BJ (cell line): ENCODE data around the gene PFKP. TPM values are rescaled to one million over a fixed set of nuclear protein-coding genes. Genes with fewer than 3 reads are reported as not detected.

Source experiments
- CTCF ChIA-PET: fragments of 350-600 bp; formaldehyde crosslinking; extraction: SDS; loops from one replicate; lab custom pipeline; 2021; ENCODE audit warnings: antibody characterized with exemption, inconsistent platforms; lab: Yijun Ruan, JAX
- POLR2A ChIA-PET: fragments of 300-600 bp; sonication (Branson Sonifier 250); formaldehyde crosslinking; extraction: SDS; loops from one replicate; lab custom pipeline; 2021; ENCODE audit warnings: antibody characterized with exemption; lab: Charles Lee
- DNase-seq: peaks from one replicate; pipeline ENCODE4 v3.0.0-alpha.2; 2011; ENCODE audit warnings: low read depth
- H3K27me3 ChIP-seq: 2 replicates; pipeline ENCODE4 v1.6.0; 2011; ENCODE audit warnings: low read length; ENCODE audit not compliant: control insufficient read depth, insufficient read depth
- H3K36me3 ChIP-seq: 2 replicates; pipeline ENCODE4 v1.5.1; 2011; ENCODE audit warnings: low read length; ENCODE audit not compliant: control insufficient read depth, insufficient read depth
- H3K4me3 ChIP-seq: 2 replicates; pipeline ENCODE4 v1.5.1; 2011; ENCODE audit warnings: low read depth, mild to moderate bottlenecking, control low read depth, low read length
- polyA plus RNA-seq: library from polyadenylated mRNA; depleted of rRNA; stranded (reverse); fragments of >200 nt; gene quantifications from 2 replicates; pipeline ENCODE4 v1.2.3, GENCODE V29; 2011
- TF ChIP-seq, protein P1 (sequence below): IDR thresholded peaks from 2 replicates; pipeline ENCODE4 v1.5.1; 2011; ENCODE audit warnings: low read depth, mild to moderate bottlenecking, control low read depth, inconsistent platforms, low read length, moderate library complexity; ENCODE audit not compliant: insufficient read depth

The PFKP gene
- polyA plus RNA-seq, 1 experiment, result 138 TPM

DNA sequence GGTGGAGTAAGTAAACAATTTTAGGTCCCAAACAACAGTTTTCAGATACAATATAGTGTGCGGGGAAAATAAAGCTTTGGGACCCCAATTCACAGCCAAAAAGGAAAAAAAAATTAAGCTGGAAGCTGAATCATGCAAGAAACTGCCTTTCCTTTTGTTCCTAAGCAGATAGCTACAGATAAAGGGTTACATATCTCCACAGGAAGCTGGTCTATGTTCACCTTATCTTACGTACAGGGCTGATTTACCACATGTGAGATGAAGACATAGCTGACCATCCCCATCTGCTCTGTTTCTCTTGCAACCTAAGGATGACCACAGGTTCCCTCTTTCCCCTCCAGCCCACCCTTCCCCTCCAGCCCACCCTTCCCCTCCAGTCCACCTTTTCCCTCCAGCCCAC is 14.2 kb upstream of the PFKP start:
- CTCF ChIA-PET, result interaction anchor here (0.6 to 2.8 kb wide), 2 partner anchors 9 to 29 kb away, joined by 3 to 14 read pairs; no protein-coding TSS in a partner anchor
- POLR2A ChIA-PET, result no interaction called here

GRCh38 chr10:3054183-3054850 is 13.0 kb upstream of the PFKP start:
- Histone ChIP-seq H3K36me3 (no peaks in the 10 kb centered on the region), H3K27me3 (no peaks in the 10 kb centered on the region), H3K4me3 (no peak overlapping the region)
- DNase-seq, result no peak
- TF ChIP-seq, protein P1, sequence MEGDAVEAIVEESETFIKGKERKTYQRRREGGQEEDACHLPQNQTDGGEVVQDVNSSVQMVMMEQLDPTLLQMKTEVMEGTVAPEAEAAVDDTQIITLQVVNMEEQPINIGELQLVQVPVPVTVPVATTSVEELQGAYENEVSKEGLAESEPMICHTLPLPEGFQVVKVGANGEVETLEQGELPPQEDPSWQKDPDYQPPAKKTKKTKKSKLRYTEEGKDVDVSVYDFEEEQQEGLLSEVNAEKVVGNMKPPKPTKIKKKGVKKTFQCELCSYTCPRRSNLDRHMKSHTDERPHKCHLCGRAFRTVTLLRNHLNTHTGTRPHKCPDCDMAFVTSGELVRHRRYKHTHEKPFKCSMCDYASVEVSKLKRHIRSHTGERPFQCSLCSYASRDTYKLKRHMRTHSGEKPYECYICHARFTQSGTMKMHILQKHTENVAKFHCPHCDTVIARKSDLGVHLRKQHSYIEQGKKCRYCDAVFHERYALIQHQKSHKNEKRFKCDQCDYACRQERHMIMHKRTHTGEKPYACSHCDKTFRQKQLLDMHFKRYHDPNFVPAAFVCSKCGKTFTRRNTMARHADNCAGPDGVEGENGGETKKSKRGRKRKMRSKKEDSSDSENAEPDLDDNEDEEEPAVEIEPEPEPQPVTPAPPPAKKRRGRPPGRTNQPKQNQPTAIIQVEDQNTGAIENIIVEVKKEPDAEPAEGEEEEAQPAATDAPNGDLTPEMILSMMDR, result no peak
- ChIA-PET CTCF (interaction anchor here (1.0 to 2.8 kb wide), 2 partner anchors 9 to 11 kb away, joined by 3 to 14 read pairs; no protein-coding TSS in a partner anchor), POLR2A (interaction anchor here (0.6 kb wide), 1 partner anchor 49 kb away, joined by 7 read pairs; no protein-coding TSS in a partner anchor)

More for the DNA sequence above, 14.2 kb upstream of the PFKP start:
- H3K36me3 ChIP-seq, result no peaks in the 10 kb centered on the region
- TF ChIP-seq, protein P1, result no peak
- no peaks in the 10 kb centered on the region for H3K27me3 ChIP-seq
- DNase-seq, result no peak
- no peak overlapping the region for H3K4me3 ChIP-seq

- Histone ChIP-seq H3K36me3 (no peaks in the 10 kb centered on the region), H3K4me3 (no peak overlapping the region), H3K27me3 (no peaks in the 10 kb centered on the region)
- TF ChIP-seq, protein P1, result no peak
- ChIA-PET POLR2A (no interaction called here), CTCF (interaction anchor here (0.6 to 2.8 kb wide), 3 partner anchors 9 to 23 kb away, joined by 3 to 14 read pairs (median 3); no protein-coding TSS in a partner anchor)
- DNase-seq, result no peak
Observed at GRCh38 chr10:3054851-3055199, 12.5 kb upstream of the PFKP start.

- H3K27me3 ChIP-seq, result no peaks in the 10 kb centered on the region
- H3K36me3 ChIP-seq, result no peaks in the 10 kb centered on the region
- DNase-seq, result no peak
- TF ChIP-seq, protein P1, result no peak
- CTCF ChIA-PET, result interaction anchor here (0.7 kb wide), 1 partner anchor 20 kb away, joined by 3 read pairs; no protein-coding TSS in a partner anchor
- POLR2A ChIA-PET, result no interaction called here
- no peak overlapping the region for H3K4me3 ChIP-seq
Observed at GRCh38 chr10:3056280-3057037, 10.9 kb upstream of the PFKP start.

- ChIA-PET CTCF (no interaction called here), POLR2A (no interaction called here)
- Histone ChIP-seq H3K4me3 (no peak overlapping the region), H3K36me3 (no peaks in the 10 kb centered on the region), H3K27me3 (no peaks in the 10 kb centered on the region)
- TF ChIP-seq, protein P1, result no peak
- DNase-seq, result no peak
Observed at GRCh38 chr10:3057946-3058345, 9.4 kb upstream of the PFKP start.
